NCI-H82 (cell line): ENCODE measurements around the gene SNTG2.

Source experiments
- DNase-seq: peaks from one replicate; lab custom pipeline; 2025; lab: John Stamatoyannopoulos, UW

The SNTG2 gene

GRCh38 chr2:1238598-1239138 is 288.0 kb downstream of the SNTG2 start:
- DNase-seq, result no peak

- DNase-seq, result no peak
These were observed 294.5 kb downstream of the SNTG2 start for GRCh38 chr2:1245193-1245592.

GRCh38 chr2:1246239-1246638 is 295.6 kb downstream of the SNTG2 start:
- DNase-seq, result no peak

GRCh38 chr2:1246991-1247390 is 296.3 kb downstream of the SNTG2 start:
- no peak for DNase-seq

GRCh38 chr2:1248187-1248586 is 297.5 kb downstream of the SNTG2 start:
- no peak for DNase-seq

- no peak for DNase-seq
These were observed 299.4 kb downstream of the SNTG2 start for GRCh38 chr2:1249897-1250687.

- DNase-seq, result no peak
These were observed 300.9 kb downstream of the SNTG2 start for GRCh38 chr2:1251520-1251919.

- no peak for DNase-seq
These were observed 303.0 kb downstream of the SNTG2 start for GRCh38 chr2:1253629-1254028.

GRCh38 chr2:1254662-1255343 is 304.2 kb downstream of the SNTG2 start:
- DNase-seq, result no peak

GRCh38 chr2:1256632-1257324 is 306.1 kb downstream of the SNTG2 start:
- DNase-seq, result no peak

- no peak for DNase-seq
These were observed 306.7 kb downstream of the SNTG2 start for GRCh38 chr2:1257334-1257733.

GRCh38 chr2:1259746-1260145 is 309.1 kb downstream of the SNTG2 start:
- DNase-seq, result no peak

GRCh38 chr2:1262609-1263008 is 312.0 kb downstream of the SNTG2 start:
- DNase-seq, result no peak

- no peak for DNase-seq
These were observed 314.8 kb downstream of the SNTG2 start for GRCh38 chr2:1265454-1265853.

- no peak for DNase-seq
These were observed 315.7 kb downstream of the SNTG2 start for GRCh38 chr2:1266351-1266750.

- DNase-seq, result peak; percentile 8
These were observed 317.4 kb downstream of the SNTG2 start for GRCh38 chr2:1268034-1268433.

- DNase-seq, result no peak
These were observed 319.2 kb downstream of the SNTG2 start for GRCh38 chr2:1269812-1270211.

- DNase-seq, result no peak
These were observed 322.2 kb downstream of the SNTG2 start for GRCh38 chr2:1272835-1273234.

GRCh38 chr2:1277634-1278033 is 327.0 kb downstream of the SNTG2 start:
- DNase-seq, result no peak

- DNase-seq, result no peak
These were observed 327.5 kb downstream of the SNTG2 start for GRCh38 chr2:1278125-1278524.

- no peak for DNase-seq
These were observed 328.2 kb downstream of the SNTG2 start for GRCh38 chr2:1278861-1279260.

GRCh38 chr2:1282552-1282951 is 331.9 kb downstream of the SNTG2 start:
- DNase-seq, result no peak
